Trophoblast cell (in vitro differentiated cells and primary cell): ENCODE data around the gene TRIM41.

Experiments
- DNase-seq, 2 donors: peaks; one replicate each; pipeline ENCODE4 v3.0.0-alpha.2; 2016
- H2AFZ ChIP-seq: 2 replicates; pipeline ENCODE4 v1.6.1; 2013; ENCODE audit warnings: low read length, moderate library complexity, mild to moderate bottlenecking; ENCODE audit not compliant: insufficient read depth, poor library complexity
- H2AK5ac ChIP-seq: 2 replicates; pipeline ENCODE4 v1.6.1; 2013; ENCODE audit warnings: mild to moderate bottlenecking, low read length
- H2BK120ac ChIP-seq: 2 replicates; pipeline ENCODE4 v1.6.1; 2013; ENCODE audit warnings: low read length, mild to moderate bottlenecking, moderate library complexity; ENCODE audit not compliant: insufficient read depth, poor library complexity
- H2BK12ac ChIP-seq: 2 replicates; pipeline ENCODE4 v1.6.1; 2013; ENCODE audit warnings: mild to moderate bottlenecking, low read length, moderate library complexity
- H2BK5ac ChIP-seq: 2 replicates; pipeline ENCODE4 v1.6.1; 2013; ENCODE audit warnings: low read length, low read depth, moderate library complexity, mild to moderate bottlenecking; ENCODE audit not compliant: poor library complexity
- H3K14ac ChIP-seq: 2 replicates; pipeline ENCODE4 v1.6.1; 2013; ENCODE audit warnings: mild to moderate bottlenecking, low read length
- H3K18ac ChIP-seq: 2 replicates; pipeline ENCODE4 v1.6.1; 2013; ENCODE audit warnings: mild to moderate bottlenecking, low read length
- H3K23ac ChIP-seq: 2 replicates; pipeline ENCODE4 v1.6.1; 2013; ENCODE audit warnings: low read length
- H3K27ac ChIP-seq: 2 replicates; pipeline ENCODE4 v1.5.1; 2013; ENCODE audit warnings: low read depth, mild to moderate bottlenecking, inconsistent platforms, low read length, moderate library complexity
- H3K27me3 ChIP-seq: 2 replicates; pipeline ENCODE4 v1.6.1; 2013; ENCODE audit warnings: inconsistent platforms, mild to moderate bottlenecking, low read length, moderate library complexity; ENCODE audit not compliant: insufficient read depth
- H3K36me3 ChIP-seq, 2 experiments: 1 replicate in 1 of 2; 2 replicates in 1 of 2; pipeline ENCODE4 v1.6.1; 2013; ENCODE audit warnings: low read length in 2 of 2, mild to moderate bottlenecking in 2 of 2, moderate library complexity in 1 of 2; ENCODE audit not compliant: insufficient read depth in 2 of 2, control insufficient read depth in 1 of 2
- H3K4ac ChIP-seq: 2 replicates; pipeline ENCODE4 v1.6.1; 2013; ENCODE audit warnings: low read depth, mild to moderate bottlenecking, low read length, moderate library complexity
- H3K4me1 ChIP-seq, 2 experiments: 1 replicate in 1 of 2; 2 replicates in 1 of 2; pipeline ENCODE4 v1.6.1; 2013; ENCODE audit warnings: low read length in 2 of 2, mild to moderate bottlenecking in 2 of 2, moderate library complexity in 1 of 2; ENCODE audit not compliant: insufficient read depth in 2 of 2, control insufficient read depth in 1 of 2
- H3K4me2 ChIP-seq: 2 replicates; pipeline ENCODE4 v1.6.1; 2013; ENCODE audit warnings: inconsistent platforms, mild to moderate bottlenecking, low read length, moderate library complexity
- H3K4me3 ChIP-seq: 2 replicates; pipeline ENCODE4 v1.5.1; 2013; ENCODE audit warnings: mild to moderate bottlenecking, low read depth, low read length, inconsistent platforms
- H3K79me1 ChIP-seq: one replicate; pipeline ENCODE4 v1.6.1; 2013; ENCODE audit warnings: low read length
- H3K79me2 ChIP-seq: 2 replicates; pipeline ENCODE4 v1.6.1; 2013; ENCODE audit warnings: low read length, mild to moderate bottlenecking; ENCODE audit not compliant: control insufficient read depth, insufficient read depth, poor library complexity
- H3K9ac ChIP-seq: 2 replicates; pipeline ENCODE4 v1.6.1; 2013; ENCODE audit warnings: mild to moderate bottlenecking, low read length
- H3K9me3 ChIP-seq: 2 replicates; pipeline ENCODE4 v1.6.1; 2013; ENCODE audit warnings: low read depth, mild to moderate bottlenecking, control low read depth, inconsistent platforms, low read length; ENCODE audit not compliant: insufficient read depth
- H4K12ac ChIP-seq: 2 replicates; pipeline ENCODE4 v1.6.1; 2013; ENCODE audit warnings: low read depth, mild to moderate bottlenecking, low read length, moderate library complexity
- H4K8ac ChIP-seq: 2 replicates; pipeline ENCODE4 v1.6.1; 2013; ENCODE audit warnings: low read depth, mild to moderate bottlenecking, low read length, moderate library complexity
- H4K91ac ChIP-seq: one replicate; pipeline ENCODE4 v1.6.1; 2013; ENCODE audit warnings: low read depth, mild to moderate bottlenecking, low read length, moderate library complexity
- WGBS: extraction: QIAGEN DNeasy Blood & Tissue Kit; methylation state at CpG from one replicate; pipeline ENCODE4 v1.1.7; 2013; ENCODE audit warnings: missing lambda C conversion rate; ENCODE audit not compliant: insufficient read length, insufficient coverage; ENCODE audit errors: extremely low coverage; 5-methylcytosine and 5-hydroxymethylcytosine counted together

TRIM41 gene

GRCh38 chr5:181246276-181247049 is 23.4 kb downstream of the TRIM41 start:
- Histone ChIP-seq H3K9ac (peak overlapping the region; percentile 98), H3K4me1 (peaks cover 12 to 29% of the 10 kb centered on the region in 2 experiments), H3K36me3 (peaks cover 13 to 17% of the 10 kb centered on the region in 2 experiments), H3K79me1 (peaks cover 31% of the 10 kb centered on the region), H3K4ac (peak overlapping the region; percentile 98), H3K4me2 (peak overlapping the region; percentile 67), H4K12ac (peak overlapping the region; percentile 90), H2BK5ac (peak overlapping the region; percentile 86), H3K23ac (no peak overlapping the region), H2AFZ (peak overlapping the region; percentile 81), H3K9me3 (peaks cover 1% of the 10 kb centered on the region), H2BK120ac (peak overlapping the region; percentile 92), H4K91ac (peak overlapping the region; percentile 98), H4K8ac (peak overlapping the region; percentile 90), H3K27me3 (no peaks in the 10 kb centered on the region), H3K27ac (peak overlapping the region; percentile 95), H2AK5ac (peak overlapping the region; percentile 91), H3K4me3 (peak overlapping the region; percentile 84), H3K79me2 (peaks cover 54% of the 10 kb centered on the region), H3K14ac (peak overlapping the region; percentile 99), H2BK12ac (no peak overlapping the region), H3K18ac (peak overlapping the region; percentile 85)
- WGBS: no CpG with 5 or more reads among the region's 55 CpGs
- DNase-seq: peak; percentile 94 to 96

GRCh38 chr5:181248277-181248676 is 25.2 kb downstream of the TRIM41 start:
- Histone ChIP-seq H3K36me3 (peaks cover 2 to 13% of the 10 kb centered on the region in 2 experiments), H3K4me1 (peaks cover 9 to 21% of the 10 kb centered on the region in 2 experiments), H2AFZ (peak overlapping the region; percentile 23), H4K91ac (peak overlapping the region; percentile 34), H2AK5ac (peak overlapping the region; percentile 44), H2BK12ac (no peak overlapping the region), H3K4me3 (peak overlapping the region; percentile 58), H3K14ac (peak overlapping the region; percentile 79), H4K12ac (no peak overlapping the region), H3K27ac (peak overlapping the region; percentile 31), H3K18ac (peak overlapping the region; percentile 87), H3K79me2 (peaks cover 40% of the 10 kb centered on the region), H3K9ac (peak overlapping the region; percentile 65), H3K9me3 (peaks cover 1% of the 10 kb centered on the region), H2BK5ac (peak overlapping the region; percentile 72), H3K27me3 (no peaks in the 10 kb centered on the region), H3K4me2 (peak overlapping the region; percentile 80), H4K8ac (no peak overlapping the region), H2BK120ac (no peak overlapping the region), H3K79me1 (peaks cover 28% of the 10 kb centered on the region), H3K4ac (peak overlapping the region; percentile 93), H3K23ac (no peak overlapping the region)
- WGBS: no CpG with 5 or more reads among the region's 4 CpGs
- no peak for DNase-seq

- Histone ChIP-seq H2BK12ac (no peak overlapping the region), H3K27ac (no peak overlapping the region), H3K27me3 (no peaks in the 10 kb centered on the region), H2BK5ac (no peak overlapping the region), H3K79me2 (peaks cover 7% of the 10 kb centered on the region), H3K9me3 (no peaks in the 10 kb centered on the region), H3K14ac (no peak overlapping the region), H3K4me1 (peaks cover 5 to 9% of the 10 kb centered on the region in 2 experiments), H3K18ac (no peak overlapping the region), H2AK5ac (no peak overlapping the region), H4K91ac (no peak overlapping the region), H4K8ac (no peak overlapping the region), H4K12ac (no peak overlapping the region), H3K4me3 (no peak overlapping the region), H3K9ac (no peak overlapping the region), H3K4me2 (no peak overlapping the region), H3K23ac (no peak overlapping the region), H3K4ac (peak overlapping the region; percentile 54), H3K79me1 (no peaks in the 10 kb centered on the region), H3K36me3 (peaks cover 7 to 24% of the 10 kb centered on the region in 2 experiments), H2BK120ac (no peak overlapping the region), H2AFZ (no peak overlapping the region)
- no CpG with 5 or more reads among the region's 1 CpG for WGBS
- DNase-seq: no peak
Observed at GRCh38 chr5:181255276-181255675, 32.2 kb downstream of the TRIM41 start.

- Histone ChIP-seq H3K9ac (no peak overlapping the region), H4K8ac (no peak overlapping the region), H3K18ac (no peak overlapping the region), H4K91ac (no peak overlapping the region), H4K12ac (no peak overlapping the region), H3K9me3 (no peaks in the 10 kb centered on the region), H3K36me3 (peaks cover 7 to 21% of the 10 kb centered on the region in 2 experiments), H3K4me3 (no peak overlapping the region), H3K4ac (no peak overlapping the region), H3K4me1 (peaks cover 8 to 12% of the 10 kb centered on the region in 2 experiments), H2BK12ac (no peak overlapping the region), H2BK5ac (no peak overlapping the region), H3K14ac (no peak overlapping the region), H2AFZ (no peak overlapping the region), H2BK120ac (no peak overlapping the region), H3K79me2 (peaks cover 8% of the 10 kb centered on the region), H2AK5ac (no peak overlapping the region), H3K4me2 (no peak overlapping the region), H3K23ac (no peak overlapping the region), H3K27ac (no peak overlapping the region), H3K27me3 (no peaks in the 10 kb centered on the region), H3K79me1 (peaks cover 3% of the 10 kb centered on the region)
- WGBS: no CpG with 5 or more reads among the region's 7 CpGs
- no peak for DNase-seq
Observed at GRCh38 chr5:181255836-181256578, 32.9 kb downstream of the TRIM41 start.
